Left renal pelvis (tissue), 4 donors: ENCODE results near the gene USP13. TPM values are rescaled to one million over a fixed set of nuclear protein-coding genes. Genes with fewer than 3 reads are reported as not detected.

Experiments used
- DNase-seq, 4 donors: peaks; one replicate each; pipeline ENCODE4 v3.0.0-alpha.2; 2013; ENCODE audit warnings: low read depth in 4 of 4, low spot score in 3 of 4
- polyA plus RNA-seq, 4 donors: library from polyadenylated mRNA; unstranded; fragments of 120-200 nt; gene quantifications; one replicate each; pipeline ENCODE4 v1.2.1, GENCODE V29; 2013; ENCODE audit not compliant: insufficient read length in 4 of 4

USP13 gene
- polyA plus RNA-seq, 4 donors, result 12.1 to 16.7 (median 14.8) TPM

- no peak for DNase-seq
These were observed 78.7 kb downstream of the USP13 start for GRCh38 chr3:179731544-179731943.

GRCh38 chr3:179732661-179733348, 80.0 kb downstream of the USP13 start:
- no peak for DNase-seq

- DNase-seq, result no peak
These were observed 81.0 kb downstream of the USP13 start for GRCh38 chr3:179733797-179734196.

GRCh38 chr3:179734497-179735281, 81.8 kb downstream of the USP13 start:
- no peak for DNase-seq

- DNase-seq, result no peak
These were observed 82.5 kb downstream of the USP13 start for GRCh38 chr3:179735321-179735720.

GRCh38 chr3:179738998-179739397, 86.2 kb downstream of the USP13 start:
- DNase-seq, result no peak

GRCh38 chr3:179739816-179740594, 87.2 kb downstream of the USP13 start:
- DNase-seq, result no peak

- no peak for DNase-seq
These were observed 91.1 kb downstream of the USP13 start for GRCh38 chr3:179743913-179744312.

- DNase-seq, result no peak
These were observed 91.8 kb downstream of the USP13 start for GRCh38 chr3:179744667-179745066.

- no peak for DNase-seq
These were observed 92.2 kb downstream of the USP13 start for GRCh38 chr3:179745079-179745478.

GRCh38 chr3:179745716-179746115, 92.9 kb downstream of the USP13 start:
- DNase-seq, result no peak

- DNase-seq, result no peak
These were observed 98.0 kb downstream of the USP13 start for GRCh38 chr3:179750720-179751328.

GRCh38 chr3:179760944-179761343, 108.1 kb downstream of the USP13 start:
- DNase-seq, result no peak

GRCh38 chr3:179765396-179765795, 112.6 kb downstream of the USP13 start:
- no peak for DNase-seq

- no peak for DNase-seq
These were observed 113.7 kb downstream of the USP13 start for GRCh38 chr3:179766416-179767133.

- no peak for DNase-seq
These were observed 115.2 kb downstream of the USP13 start for GRCh38 chr3:179768080-179768479.

GRCh38 chr3:179769411-179770247, 116.8 kb downstream of the USP13 start:
- DNase-seq, result no peak

GRCh38 chr3:179771797-179772196, 119.0 kb downstream of the USP13 start:
- no peak for DNase-seq

GRCh38 chr3:179772297-179772696, 119.5 kb downstream of the USP13 start:
- no peak for DNase-seq
